ENCODE measurements around the gene STK33. TPM values are rescaled to one million over a fixed set of nuclear protein-coding genes. Genes with fewer than 3 reads are reported as not detected.

STK33 gene
- total RNA-seq, 1 donor from 2014 or later, result 3.4 TPM

DNA sequence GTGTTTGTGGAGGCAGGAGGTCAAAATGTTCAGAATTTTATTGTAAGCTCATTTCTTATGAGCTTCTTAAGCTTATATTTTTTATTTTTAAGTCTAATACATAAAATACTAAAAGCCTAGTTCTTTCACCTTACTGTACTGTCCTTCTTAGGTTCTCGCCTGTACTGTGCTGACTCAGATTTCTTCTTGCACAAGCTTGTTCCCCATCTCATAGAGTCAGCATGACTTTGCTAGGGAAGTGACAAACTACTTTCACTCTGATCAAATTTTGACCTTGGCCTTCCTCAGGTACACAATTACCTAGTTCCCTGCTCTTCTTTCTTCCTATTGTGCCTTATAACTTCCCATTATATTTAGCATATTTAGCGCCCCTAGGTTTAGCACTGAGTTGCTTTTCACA is 81.5 kb downstream of the STK33 start:
- DNase-seq (ENCODE audit: low spot score), result no peak
- H3K4me1 Mint-ChIP-seq (ENCODE audit: low read depth), result no peaks in the 10 kb centered on the region
- H3K9me3 Mint-ChIP-seq (ENCODE audit: low read depth), result peaks cover 27% of the 10 kb centered on the region
- H3K27ac Mint-ChIP-seq (ENCODE audit: unreplicated experiment), result no peak overlapping the region
- peaks cover 2% of the 10 kb centered on the region for H3K27me3 Mint-ChIP-seq (ENCODE audit: low read depth)
- H3K36me3 Mint-ChIP-seq (ENCODE audit: low read depth), result peaks cover 5% of the 10 kb centered on the region
- H3K4me3 Mint-ChIP-seq (ENCODE audit: unreplicated experiment), result no peak overlapping the region
- TF ChIP-seq, protein P1, sequence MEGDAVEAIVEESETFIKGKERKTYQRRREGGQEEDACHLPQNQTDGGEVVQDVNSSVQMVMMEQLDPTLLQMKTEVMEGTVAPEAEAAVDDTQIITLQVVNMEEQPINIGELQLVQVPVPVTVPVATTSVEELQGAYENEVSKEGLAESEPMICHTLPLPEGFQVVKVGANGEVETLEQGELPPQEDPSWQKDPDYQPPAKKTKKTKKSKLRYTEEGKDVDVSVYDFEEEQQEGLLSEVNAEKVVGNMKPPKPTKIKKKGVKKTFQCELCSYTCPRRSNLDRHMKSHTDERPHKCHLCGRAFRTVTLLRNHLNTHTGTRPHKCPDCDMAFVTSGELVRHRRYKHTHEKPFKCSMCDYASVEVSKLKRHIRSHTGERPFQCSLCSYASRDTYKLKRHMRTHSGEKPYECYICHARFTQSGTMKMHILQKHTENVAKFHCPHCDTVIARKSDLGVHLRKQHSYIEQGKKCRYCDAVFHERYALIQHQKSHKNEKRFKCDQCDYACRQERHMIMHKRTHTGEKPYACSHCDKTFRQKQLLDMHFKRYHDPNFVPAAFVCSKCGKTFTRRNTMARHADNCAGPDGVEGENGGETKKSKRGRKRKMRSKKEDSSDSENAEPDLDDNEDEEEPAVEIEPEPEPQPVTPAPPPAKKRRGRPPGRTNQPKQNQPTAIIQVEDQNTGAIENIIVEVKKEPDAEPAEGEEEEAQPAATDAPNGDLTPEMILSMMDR (IDR thresholded peaks at IDR 0.05), result no peak

DNA sequence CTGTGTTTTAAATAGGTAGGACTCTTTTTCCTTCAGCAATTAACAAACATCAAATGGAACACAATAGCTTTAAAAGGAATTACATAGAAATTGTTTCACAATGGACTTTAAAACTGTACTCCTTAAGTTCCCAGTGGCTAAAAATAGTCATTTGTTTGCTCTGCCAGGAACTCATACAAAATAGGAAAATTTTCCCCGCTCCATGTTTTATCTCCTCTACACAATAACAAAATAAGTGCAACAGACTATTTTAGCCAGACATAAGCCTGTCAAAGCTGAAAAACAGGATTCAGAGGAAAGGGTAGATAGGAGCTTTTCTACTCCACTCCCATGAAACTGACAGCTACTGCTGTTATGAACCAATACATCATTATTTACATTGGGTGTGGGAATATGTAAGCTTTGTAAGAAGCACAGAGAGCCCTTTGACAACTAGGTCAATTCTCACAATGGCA is 90.1 kb downstream of the STK33 start:
- Mint-ChIP-seq H3K36me3 (ENCODE audit: low read depth) (no peaks in the 10 kb centered on the region), H3K9me3 (ENCODE audit: low read depth) (peaks cover 10% of the 10 kb centered on the region), H3K4me1 (ENCODE audit: low read depth) (peaks cover 4% of the 10 kb centered on the region), H3K27me3 (ENCODE audit: low read depth) (no peaks in the 10 kb centered on the region), H3K27ac (ENCODE audit: unreplicated experiment) (no peak overlapping the region), H3K4me3 (ENCODE audit: unreplicated experiment) (no peak overlapping the region)
- DNase-seq (ENCODE audit: low spot score), result no peak
- TF ChIP-seq, protein P1 (IDR thresholded peaks at IDR 0.05), result no peak

DNA sequence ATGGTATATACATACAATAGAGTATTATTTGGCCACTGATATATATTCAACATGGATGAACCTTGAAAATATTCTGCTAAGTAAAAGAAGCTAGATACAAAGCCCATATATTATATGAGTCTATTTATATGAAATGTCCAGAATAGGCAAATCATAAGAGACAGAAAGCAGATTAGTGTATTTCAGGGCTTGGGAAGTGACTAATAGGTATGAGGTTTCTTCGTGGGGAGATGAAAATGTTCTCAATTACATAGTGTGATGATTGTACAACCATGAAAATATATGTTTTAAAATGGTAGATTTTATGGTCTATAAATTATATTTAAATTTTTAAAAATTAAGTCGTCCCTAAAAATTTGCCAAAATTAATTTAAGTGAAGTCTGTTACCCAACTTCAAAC is 92.2 kb downstream of the STK33 start:
- no peaks in the 10 kb centered on the region for H3K27me3 Mint-ChIP-seq (ENCODE audit: low read depth)
- H3K4me3 Mint-ChIP-seq (ENCODE audit: unreplicated experiment), result no peak overlapping the region
- peaks cover 20% of the 10 kb centered on the region for H3K9me3 Mint-ChIP-seq (ENCODE audit: low read depth)
- no peaks in the 10 kb centered on the region for H3K36me3 Mint-ChIP-seq (ENCODE audit: low read depth)
- H3K27ac Mint-ChIP-seq (ENCODE audit: unreplicated experiment), result no peak overlapping the region
- peaks cover 4% of the 10 kb centered on the region for H3K4me1 Mint-ChIP-seq (ENCODE audit: low read depth)
- TF ChIP-seq, protein P1 (IDR thresholded peaks at IDR 0.05), result no peak
- DNase-seq (ENCODE audit: low spot score), result no peak

DNA sequence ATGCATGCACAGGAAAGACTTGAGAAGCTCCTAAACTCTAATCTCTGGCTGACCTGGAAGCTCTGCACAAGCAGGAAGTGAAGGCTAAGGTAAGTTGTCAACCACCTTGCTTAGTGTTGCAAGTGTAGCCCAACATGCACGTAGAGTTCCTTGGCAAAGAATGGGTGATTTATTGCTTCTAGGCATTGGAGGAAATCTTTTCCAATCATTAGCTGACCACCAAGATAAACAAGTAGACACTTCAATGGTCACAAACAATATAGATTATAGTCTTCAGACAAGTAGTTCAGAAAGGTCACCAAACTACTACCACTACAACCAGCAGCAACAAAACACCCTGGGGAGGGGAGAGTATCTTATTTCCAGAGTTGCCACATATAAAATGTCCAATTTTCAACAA is 105.6 kb downstream of the STK33 start:
- Mint-ChIP-seq H3K4me3 (ENCODE audit: unreplicated experiment) (no peak overlapping the region), H3K4me1 (ENCODE audit: low read depth) (no peaks in the 10 kb centered on the region), H3K9me3 (ENCODE audit: low read depth) (peaks cover 21% of the 10 kb centered on the region), H3K36me3 (ENCODE audit: low read depth) (peaks cover 1% of the 10 kb centered on the region), H3K27me3 (ENCODE audit: low read depth) (peaks cover 10% of the 10 kb centered on the region), H3K27ac (ENCODE audit: unreplicated experiment) (no peak overlapping the region)
- no peak for DNase-seq (ENCODE audit: low spot score)
- TF ChIP-seq, protein P1 (IDR thresholded peaks at IDR 0.05), result no peak

DNA sequence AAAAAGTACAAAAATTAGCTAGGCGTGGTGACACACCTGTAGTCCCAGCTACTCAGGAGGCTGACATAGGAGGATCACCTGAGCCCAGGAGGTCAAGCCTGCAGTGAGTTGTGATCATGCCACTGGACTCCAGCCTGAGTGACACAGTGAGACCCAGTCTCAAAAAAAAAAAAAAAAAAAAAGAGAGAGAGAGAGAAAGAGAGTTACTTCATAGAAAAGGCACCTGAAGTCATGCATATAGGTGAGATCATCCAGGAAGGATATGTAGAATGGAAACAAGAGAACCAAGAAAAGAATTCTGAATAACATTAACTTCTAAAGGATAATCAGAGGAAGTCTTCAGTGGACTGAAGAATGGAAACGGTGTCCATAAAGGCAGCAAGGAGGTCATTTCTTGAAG is 106.8 kb downstream of the STK33 start:
- peaks cover 2% of the 10 kb centered on the region for H3K27me3 Mint-ChIP-seq (ENCODE audit: low read depth)
- H3K36me3 Mint-ChIP-seq (ENCODE audit: low read depth), result peaks cover 1% of the 10 kb centered on the region
- H3K4me1 Mint-ChIP-seq (ENCODE audit: low read depth), result no peaks in the 10 kb centered on the region
- H3K27ac Mint-ChIP-seq (ENCODE audit: unreplicated experiment), result no peak overlapping the region
- peaks cover 17% of the 10 kb centered on the region for H3K9me3 Mint-ChIP-seq (ENCODE audit: low read depth)
- TF ChIP-seq, protein P1 (IDR thresholded peaks at IDR 0.05), result no peak
- no peak overlapping the region for H3K4me3 Mint-ChIP-seq (ENCODE audit: unreplicated experiment)
- DNase-seq (ENCODE audit: low spot score), result no peak

Measured in chondrocyte (in vitro differentiated cells).